ENCODE measurements around the gene WDFY2. TPM values are rescaled to one million over a fixed set of nuclear protein-coding genes. Genes with fewer than 3 reads are reported as not detected.

The WDFY2 gene
- total and polyA plus RNA-seq, 10 of the 15 experiments (the other 5 are each of a cell fraction or from before 2014, with no cell fraction given) = 2.1 to 13.0 (median 8.1) TPM

DNA sequence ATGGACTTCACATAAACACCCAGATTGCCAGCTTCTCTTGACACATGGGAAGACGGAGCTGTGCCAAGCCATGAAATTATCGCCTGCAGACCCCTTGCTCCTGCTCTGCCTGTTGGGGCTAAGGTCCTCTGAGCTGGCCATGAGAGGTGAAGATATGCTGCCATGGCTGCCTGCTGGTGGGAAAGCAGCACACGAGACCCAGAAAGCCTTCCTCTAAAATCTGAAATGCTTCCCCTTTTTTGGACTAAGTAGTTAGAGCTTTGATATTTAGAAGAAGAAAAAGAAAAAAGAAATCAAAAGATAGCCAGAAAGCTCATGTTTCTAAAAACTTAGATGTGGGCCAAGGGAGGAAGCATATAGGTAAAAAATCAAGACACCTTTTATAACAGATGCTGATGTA, 11.2 kb downstream of the WDFY2 start:
- FAIRE-seq (no peak), ATAC-seq (no peak), DNase-seq (ENCODE audit: low read depth, low spot score) (no peak)
- intact Hi-C loops (cut with micrococcal nuclease; ENCODE audit: unreplicated experiment) (no loop called here), in situ Hi-C loops (cut with MboI) (no loop called here)
- 85% methylated on average over 3 of the region's 3 CpGs for WGBS (ENCODE audit: insufficient coverage, insufficient replicate concordance, low lambda C conversion rate, missing lambda C conversion rate)
- Histone ChIP-seq H3K36me3 (ENCODE audit: control insufficient read depth in 2 of 2, insufficient read depth in 2 of 2, low read length in 1 of 2) (no peaks in the 10 kb centered on the region), H3K9ac (ENCODE audit: control insufficient read depth, insufficient read depth, low read length) (no peak overlapping the region), H3K4me3 (no peak overlapping the region), H3K4me1 (ENCODE audit: control insufficient read depth, insufficient read depth, low read length) (peaks cover 3% of the 10 kb centered on the region; the same call in 1 of the 2 replicates), H4K20me1 (ENCODE audit: control insufficient read depth, insufficient read depth) (no peaks in the 10 kb centered on the region), H3K79me2 (ENCODE audit: control insufficient read depth, insufficient read depth, low read length) (peaks cover 27% of the 10 kb centered on the region), H3K4me2 (ENCODE audit: control insufficient read depth, insufficient read depth) (no peak overlapping the region), H3K27me3 (replicated peaks in 1 of 2; ENCODE audit: control insufficient read depth in 2 of 2, insufficient read depth in 2 of 2, low read length in 1 of 2) (no peaks in the 10 kb centered on the region), H3K27ac (ENCODE audit: control insufficient read depth, insufficient read depth) (no peak overlapping the region), H2AFZ (ENCODE audit: control insufficient read depth, low read depth, low read length) (no peak overlapping the region), H3K9me3 (replicated peaks; ENCODE audit: control insufficient read depth, insufficient read depth, low read length) (no peaks in the 10 kb centered on the region)
- ChIA-PET POLR2A (interaction anchor here (1.2 to 2.8 kb wide), 3 partner anchors 9 to 18 kb away, joined by 3 to 16 read pairs (median 5); no protein-coding TSS in a partner anchor), SMC1A (ENCODE audit: uncharacterized antibody, unreplicated experiment) (interaction anchor here (1.0 to 2.2 kb wide), 7 partner anchors 9 to 200 kb away, joined by 3 to 20 read pairs (median 5); no protein-coding TSS in a partner anchor), CTCF (interaction anchor here (0.9 to 2.5 kb wide), 5 partner anchors 9 to 185 kb away, joined by 3 to 9 read pairs (median 3); no protein-coding TSS in a partner anchor), RAD21 (ENCODE audit: unreplicated experiment) (interaction anchor here (1.0 to 2.4 kb wide), 4 partner anchors 9 to 92 kb away, joined by 3 to 10 read pairs (median 6); no protein-coding TSS in a partner anchor)
- no TSS peak for BruUV-seq (replicated peaks)
- TF ChIP-seq, protein P1, sequence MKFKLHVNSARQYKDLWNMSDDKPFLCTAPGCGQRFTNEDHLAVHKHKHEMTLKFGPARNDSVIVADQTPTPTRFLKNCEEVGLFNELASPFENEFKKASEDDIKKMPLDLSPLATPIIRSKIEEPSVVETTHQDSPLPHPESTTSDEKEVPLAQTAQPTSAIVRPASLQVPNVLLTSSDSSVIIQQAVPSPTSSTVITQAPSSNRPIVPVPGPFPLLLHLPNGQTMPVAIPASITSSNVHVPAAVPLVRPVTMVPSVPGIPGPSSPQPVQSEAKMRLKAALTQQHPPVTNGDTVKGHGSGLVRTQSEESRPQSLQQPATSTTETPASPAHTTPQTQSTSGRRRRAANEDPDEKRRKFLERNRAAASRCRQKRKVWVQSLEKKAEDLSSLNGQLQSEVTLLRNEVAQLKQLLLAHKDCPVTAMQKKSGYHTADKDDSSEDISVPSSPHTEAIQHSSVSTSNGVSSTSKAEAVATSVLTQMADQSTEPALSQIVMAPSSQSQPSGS (IDR thresholded peaks at IDR 0.05; ENCODE audit: low read length) = no peak
- TF ChIP-seq SIX5 (IDR thresholded peaks at IDR 0.05; ENCODE audit: low read depth, low read length, severe bottlenecking) = no peak
- TF ChIP-seq ATF7 (IDR thresholded peaks at IDR 0.05; ENCODE audit: low read depth) = no peak
- TF ChIP-seq MXI1 (IDR thresholded peaks at IDR 0.05; ENCODE audit: low read depth, low read length) = no peak
- TF ChIP-seq CREB1 (IDR thresholded peaks at IDR 0.05; ENCODE audit: low read depth) = no peak
- TF ChIP-seq ZNF384 (IDR thresholded peaks at IDR 0.05; ENCODE audit: borderline replicate concordance, low read depth, low read length) = no peak
- TF ChIP-seq, protein P2, sequence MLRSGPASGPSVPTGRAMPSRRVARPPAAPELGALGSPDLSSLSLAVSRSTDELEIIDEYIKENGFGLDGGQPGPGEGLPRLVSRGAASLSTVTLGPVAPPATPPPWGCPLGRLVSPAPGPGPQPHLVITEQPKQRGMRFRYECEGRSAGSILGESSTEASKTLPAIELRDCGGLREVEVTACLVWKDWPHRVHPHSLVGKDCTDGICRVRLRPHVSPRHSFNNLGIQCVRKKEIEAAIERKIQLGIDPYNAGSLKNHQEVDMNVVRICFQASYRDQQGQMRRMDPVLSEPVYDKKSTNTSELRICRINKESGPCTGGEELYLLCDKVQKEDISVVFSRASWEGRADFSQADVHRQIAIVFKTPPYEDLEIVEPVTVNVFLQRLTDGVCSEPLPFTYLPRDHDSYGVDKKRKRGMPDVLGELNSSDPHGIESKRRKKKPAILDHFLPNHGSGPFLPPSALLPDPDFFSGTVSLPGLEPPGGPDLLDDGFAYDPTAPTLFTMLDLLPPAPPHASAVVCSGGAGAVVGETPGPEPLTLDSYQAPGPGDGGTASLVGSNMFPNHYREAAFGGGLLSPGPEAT (IDR thresholded peaks at IDR 0.05; ENCODE audit: low read depth) = no peak
- no peak for TF ChIP-seq IRF4 (IDR thresholded peaks at IDR 0.05; ENCODE audit: low read depth, low read length)
- TF ChIP-seq RB1 (IDR thresholded peaks at IDR 0.05; ENCODE audit: borderline replicate concordance) = no peak
- TF ChIP-seq RUNX3 (IDR thresholded peaks at IDR 0.05; ENCODE audit: low read length) = no peak
- TF ChIP-seq EGR1 (IDR thresholded peaks at IDR 0.05; ENCODE audit: borderline replicate concordance in 1 of 2, low read depth in 2 of 2, low read length in 2 of 2) = no peak
- TF ChIP-seq BCL11A (IDR thresholded peaks at IDR 0.05; ENCODE audit: low read depth, low read length) = no peak
- TF ChIP-seq MYC (IDR thresholded peaks at IDR 0.05; ENCODE audit: insufficient read depth, insufficient read length, insufficient replicate concordance, low read length, severe bottlenecking) = no peak
- TF ChIP-seq, protein P3, sequence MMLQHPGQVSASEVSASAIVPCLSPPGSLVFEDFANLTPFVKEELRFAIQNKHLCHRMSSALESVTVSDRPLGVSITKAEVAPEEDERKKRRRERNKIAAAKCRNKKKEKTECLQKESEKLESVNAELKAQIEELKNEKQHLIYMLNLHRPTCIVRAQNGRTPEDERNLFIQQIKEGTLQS (IDR thresholded peaks at IDR 0.05; ENCODE audit: borderline replicate concordance, extremely low read depth, low read depth, low read length) = no peak
- TF ChIP-seq SMARCA5 (IDR thresholded peaks at IDR 0.05) = no peak
- TF ChIP-seq RELA (IDR thresholded peaks at IDR 0.05; ENCODE audit: borderline replicate concordance, partially characterized antibody) = no peak

Measured in GM12878 (cell line).